HG03060 (cell line): ENCODE data around the gene PLEKHA5.
"Not testable (repeated sequence)": the region's sequence is repeated elsewhere in the genome, so short reads cannot be mapped to it uniquely, and the experiment has no call there.

Experiments
- ATAC-seq: cut with Tn5 transposase; IDR thresholded peaks from one replicate; pipeline ENCODE4 v1.9.1; 2021; ENCODE audit warnings: low read depth, moderate number of reproducible peaks; ENCODE audit not compliant: unreplicated experiment

PLEKHA5 gene

GRCh38 chr12:19261773-19262172 lies 132.2 kb downstream of the PLEKHA5 start:
- no peak for ATAC-seq

GRCh38 chr12:19263672-19264071 lies 134.1 kb downstream of the PLEKHA5 start:
- no peak for ATAC-seq

- ATAC-seq, result no peak
These were observed 144.2 kb downstream of the PLEKHA5 start for GRCh38 chr12:19273482-19274330.

- ATAC-seq, result no peak
These were observed 147.2 kb downstream of the PLEKHA5 start for GRCh38 chr12:19276767-19277166.

GRCh38 chr12:19277711-19278110 lies 148.2 kb downstream of the PLEKHA5 start:
- no peak for ATAC-seq

- no peak for ATAC-seq
These were observed 148.9 kb downstream of the PLEKHA5 start for GRCh38 chr12:19278407-19278806.

- ATAC-seq, result no peak
These were observed 152.7 kb downstream of the PLEKHA5 start for GRCh38 chr12:19282133-19282699.

- ATAC-seq, result no peak
These were observed 155.1 kb downstream of the PLEKHA5 start for GRCh38 chr12:19284658-19285057.

GRCh38 chr12:19285793-19286448 lies 156.4 kb downstream of the PLEKHA5 start:
- no peak for ATAC-seq

- ATAC-seq, result no peak
These were observed 157.8 kb downstream of the PLEKHA5 start for GRCh38 chr12:19287302-19287701.

- no peak for ATAC-seq
These were observed 158.6 kb downstream of the PLEKHA5 start for GRCh38 chr12:19288161-19288560.

GRCh38 chr12:19288603-19289244 lies 159.2 kb downstream of the PLEKHA5 start:
- ATAC-seq, result no peak

- no peak for ATAC-seq
These were observed 169.5 kb downstream of the PLEKHA5 start for GRCh38 chr12:19298836-19299605.

GRCh38 chr12:19299765-19300164 lies 170.2 kb downstream of the PLEKHA5 start:
- ATAC-seq, result no peak

GRCh38 chr12:19301223-19301622 lies 171.7 kb downstream of the PLEKHA5 start:
- no peak for ATAC-seq

- no peak for ATAC-seq
These were observed 172.2 kb downstream of the PLEKHA5 start for GRCh38 chr12:19301688-19302087.

- ATAC-seq, result no peak
These were observed 172.6 kb downstream of the PLEKHA5 start for GRCh38 chr12:19302100-19302640.

- ATAC-seq, result no peak
These were observed 174.0 kb downstream of the PLEKHA5 start for GRCh38 chr12:19303496-19303895.

- ATAC-seq, result no peak
These were observed 174.7 kb downstream of the PLEKHA5 start for GRCh38 chr12:19304149-19304750.

GRCh38 chr12:19305621-19306020 lies 176.1 kb downstream of the PLEKHA5 start:
- ATAC-seq, result not testable (repeated sequence)
